Raji (cell line): ENCODE measurements around the gene IL9.

Experiments
- POLR2A ChIP-seq: IDR thresholded peaks from 2 replicates; pipeline ENCODE4 v1.6.1; 2011; ENCODE audit warnings: low read depth, low read length, control low read depth; ENCODE audit not compliant: insufficient read depth

Gene IL9

GRCh38 chr5:135859641-135860040 is 36.0 kb downstream of the IL9 start:
- no peak for TF ChIP-seq POLR2A

DNA sequence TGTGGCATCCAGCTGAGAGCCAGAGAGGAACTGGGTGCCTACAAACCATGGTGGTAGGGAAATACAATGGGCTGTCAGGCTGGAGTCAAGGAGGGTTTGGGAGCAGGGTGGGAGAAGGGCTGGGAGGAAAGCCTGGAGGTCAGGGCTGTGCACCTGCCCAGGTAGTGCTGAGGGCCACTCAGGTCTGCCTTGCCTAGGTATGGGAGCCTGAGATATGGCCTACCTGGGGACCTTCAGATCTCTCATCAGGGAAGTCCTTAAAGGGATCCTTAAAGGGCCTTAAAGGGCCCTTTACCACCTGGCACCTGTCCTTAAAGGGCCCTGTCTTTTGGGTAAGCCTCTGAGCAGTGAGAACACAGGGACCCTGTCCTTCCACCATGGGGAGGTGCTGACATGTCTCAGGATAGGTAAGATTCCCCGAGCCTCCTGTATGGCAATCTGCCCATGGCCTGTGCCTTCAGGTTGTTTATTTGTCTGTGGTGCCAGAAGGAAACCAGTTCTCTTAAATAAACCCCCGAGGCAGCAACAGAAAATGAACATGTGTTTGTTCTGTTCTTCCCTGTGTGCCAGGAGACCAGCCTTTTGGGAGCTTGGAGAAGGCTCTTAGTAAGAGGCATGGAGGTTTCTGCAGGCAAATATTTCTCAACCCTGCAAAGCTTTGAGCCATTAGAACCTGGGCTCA is 37.9 kb downstream of the IL9 start:
- TF ChIP-seq POLR2A: no peak

DNA sequence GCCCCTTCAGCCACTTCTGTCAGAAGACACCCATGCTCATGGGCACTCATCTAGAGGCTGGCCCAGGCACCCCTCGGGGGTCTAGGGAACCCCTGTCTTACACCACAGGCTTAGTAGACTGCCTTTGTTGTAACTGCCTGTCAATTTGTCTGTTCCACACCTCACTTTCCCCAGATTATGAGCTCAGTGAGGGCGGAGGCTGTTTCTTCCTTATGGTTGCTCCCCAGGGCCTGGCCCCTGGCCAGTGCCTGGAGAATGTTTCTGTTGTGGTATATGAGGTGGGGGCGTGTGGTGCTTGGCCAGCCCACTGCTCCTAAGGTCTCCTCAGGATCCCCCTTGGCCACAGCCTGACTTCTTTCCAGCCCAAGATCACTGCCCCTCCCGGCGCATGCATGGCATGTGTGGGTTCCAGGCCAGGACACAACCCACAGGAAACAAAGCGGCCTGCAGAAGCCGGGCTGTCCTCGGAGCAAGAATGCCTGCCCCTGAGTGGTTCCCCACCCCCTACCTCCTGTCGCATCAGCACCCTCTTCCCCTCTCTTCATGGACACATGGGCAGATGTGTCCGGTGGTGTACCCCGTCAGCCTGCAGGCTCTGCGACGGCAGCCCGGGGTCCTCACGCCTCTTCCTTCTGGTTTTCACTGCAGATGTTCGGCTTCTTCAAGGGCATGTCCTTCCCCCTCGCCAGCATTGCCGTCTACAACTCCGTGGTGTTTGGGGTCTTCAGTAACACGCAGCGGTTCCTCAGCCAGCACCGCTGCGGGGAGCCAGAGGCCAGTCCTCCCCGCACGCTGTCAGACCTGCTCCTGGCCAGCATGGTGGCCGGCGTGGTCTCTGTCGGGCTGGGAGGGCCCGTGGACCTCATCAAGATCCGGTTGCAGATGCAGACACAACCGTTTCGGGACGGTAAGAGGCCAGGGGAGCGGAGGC is 43.5 kb downstream of the IL9 start:
- TF ChIP-seq POLR2A: no peak

GRCh38 chr5:135851186-135851914 is 44.3 kb downstream of the IL9 start:
- no peak for TF ChIP-seq POLR2A

DNA sequence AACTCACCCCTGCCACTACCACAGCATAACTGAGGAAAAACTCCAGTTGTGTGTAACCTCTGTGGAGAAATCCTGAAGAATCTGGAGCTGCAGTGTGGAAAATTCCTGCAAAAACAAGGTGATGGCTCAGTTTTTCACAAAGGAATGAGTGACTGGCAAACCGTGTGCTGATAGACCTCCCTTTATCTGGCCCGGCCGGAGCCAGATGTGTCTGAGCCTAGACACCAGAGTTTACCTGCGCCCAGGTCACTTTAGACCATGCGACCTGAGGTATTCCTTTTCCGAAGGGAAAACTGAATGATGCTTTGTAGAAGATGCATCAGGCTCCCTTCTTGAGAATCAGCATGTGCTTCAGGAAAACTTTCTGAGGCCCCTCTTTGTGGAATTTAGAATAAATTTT is 45.0 kb downstream of the IL9 start:
- TF ChIP-seq POLR2A: no peak

GRCh38 chr5:135850231-135850630 is 45.4 kb downstream of the IL9 start:
- TF ChIP-seq POLR2A: no peak

DNA sequence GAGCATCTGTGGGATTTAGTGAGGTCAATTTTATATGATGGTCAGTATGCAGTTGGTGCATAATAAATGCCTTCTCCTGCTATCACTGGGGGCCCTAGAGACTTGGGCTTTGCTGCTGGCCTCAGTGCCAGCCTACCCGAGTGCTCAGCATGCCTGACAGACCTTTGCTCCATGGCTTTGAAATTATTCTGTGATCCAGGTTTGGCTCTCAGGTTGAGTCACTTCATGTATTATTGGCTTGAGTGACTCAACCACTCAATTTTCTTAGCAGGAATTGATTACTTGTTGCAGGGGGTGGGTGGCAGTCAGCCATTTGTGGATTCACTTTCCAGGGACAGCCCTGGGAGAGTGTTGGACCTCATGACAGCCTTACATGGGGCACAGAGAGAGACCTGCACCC is 47.7 kb downstream of the IL9 start:
- no peak for TF ChIP-seq POLR2A

GRCh38 chr5:135846311-135846710 is 49.3 kb downstream of the IL9 start:
- no peak for TF ChIP-seq POLR2A

- no peak for TF ChIP-seq POLR2A
Observed at GRCh38 chr5:135843571-135844337, 51.9 kb downstream of the IL9 start.

DNA sequence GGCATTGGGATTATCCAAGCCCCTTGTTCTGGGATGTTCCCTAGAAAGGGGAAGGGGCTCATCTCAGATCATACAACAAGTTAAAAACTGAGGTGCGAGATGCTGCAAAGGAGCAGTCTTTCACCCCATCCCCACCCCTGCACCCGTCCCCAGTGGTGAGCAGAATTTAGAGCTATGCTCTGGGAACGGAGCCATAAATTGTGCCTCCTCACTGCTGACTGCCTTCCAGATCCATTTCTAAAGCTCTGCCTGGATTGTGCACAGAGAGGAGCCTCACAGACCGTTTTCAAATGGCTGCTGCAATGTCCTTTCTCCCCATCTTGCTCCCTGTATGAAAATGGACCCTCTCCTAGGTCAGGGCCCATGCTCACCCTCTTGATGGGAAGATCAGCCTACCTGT is 52.9 kb downstream of the IL9 start:
- TF ChIP-seq POLR2A: no peak
